Transverse colon (tissue), 4 donors: ENCODE results near the gene DMXL2. TPM values are rescaled to one million over a fixed set of nuclear protein-coding genes. Genes with fewer than 3 reads are reported as not detected.

Experiments
- DNase-seq: peaks from one replicate; pipeline ENCODE4 v3.0.0-alpha.2; 2019
- H3K27ac ChIP-seq, 4 donors: fragments of 200-600 bp; sonication (generic); 2 replicates each; pipeline ENCODE4 v1.5.1; 2016 to 2018; ENCODE audit warnings: inconsistent platforms in 4 of 4
- H3K27me3 ChIP-seq: fragments of 200-600 bp; sonication (generic); 2 replicates; pipeline ENCODE4 v1.5.1; 2017; ENCODE audit warnings: inconsistent platforms
- H3K36me3 ChIP-seq, 4 donors: fragments of 200-600 bp; sonication (generic); 2 replicates each; pipeline ENCODE4 v1.5.1; 2017 to 2019; ENCODE audit warnings: inconsistent platforms in 4 of 4
- H3K4me1 ChIP-seq, 4 donors: fragments of 200-600 bp; sonication (generic); 2 replicates each; pipeline ENCODE4 v1.5.1; 2017 to 2020; ENCODE audit warnings: inconsistent platforms in 4 of 4
- H3K4me3 ChIP-seq, 4 donors: fragments of 200-600 bp; sonication (generic); 1 replicate in 1 of 4; 2 replicates in 3 of 4; pipeline versions ENCODE4 v1.5.1 to v1.6.1; 2017 to 2019; ENCODE audit warnings: inconsistent platforms in 4 of 4
- H3K9me3 ChIP-seq, 2 donors: fragments of 200-600 bp; sonication (generic); 2 replicates each; pipeline ENCODE4 v1.5.1; 2017 to 2019; ENCODE audit warnings: inconsistent platforms in 2 of 2
- CTCF ChIP-seq, 5 experiments: fragments of 200-600 bp in 3 of 5; fragments of 450-650 bp in 2 of 5; sonication (generic) in 3 of 5; IDR thresholded peaks; 1 replicate in 2 of 5; 2 replicates in 3 of 5; pipeline ENCODE4 v1.5.1; 2016 to 2017; ENCODE audit warnings: antibody characterized with exemption in 5 of 5, inconsistent platforms in 3 of 5, mild to moderate bottlenecking in 2 of 5, moderate library complexity in 1 of 5
- EP300 ChIP-seq: sonication (generic); formaldehyde crosslinking; IDR thresholded peaks from one replicate; pipeline ENCODE4 v1.6.1; 2017; ENCODE audit warnings: antibody characterized with exemption, low read depth
- POLR2A ChIP-seq: fragments of 450-650 bp; IDR thresholded peaks from one replicate; pipeline ENCODE4 v1.6.1; 2016; ENCODE audit warnings: antibody characterized with exemption, mild to moderate bottlenecking, moderate library complexity
- POLR2AphosphoS5 ChIP-seq, 3 donors: sonication (generic); formaldehyde crosslinking; IDR thresholded peaks; one replicate each; pipeline ENCODE4 v1.6.1; 2016; ENCODE audit warnings: antibody characterized with exemption in 3 of 3
- WGBS, 2 donors: methylation state at CpG; one replicate each; pipeline ENCODE4 v1.1.5; 2018; ENCODE audit warnings: low coverage in 1 of 2; 5-methylcytosine and 5-hydroxymethylcytosine counted together
- in situ Hi-C, 4 donors: fragments of 200-750 bp; cut with MboI; loops; one replicate each; pipeline versions ENCODE4 v1.15.0 to v1.15.1; 2017; ENCODE audit warnings: low sequenced_read_pairs in 3 of 4, low pct_ligation_motif_present in 1 of 4, low pct_unique_long_range_greater_than_20kb in 1 of 4
- intact Hi-C: fragments of 100-400 bp; cut with DNase I; formaldehyde crosslinking; loops from one replicate; pipeline ENCODE4 v1.15.1; 2023; ENCODE audit warnings: low total_unique reads
- total RNA-seq, 4 donors: library from RNA; depleted of rRNA; stranded (reverse); fragments of >200 nt; gene quantifications; one replicate each; pipeline ENCODE4 v1.1.0, GENCODE V29; 2016

Gene DMXL2
- total RNA-seq, 4 donors from 2014 or later: 35.8 to 75.9 (median 56.0) TPM

GRCh38 chr15:51547656-51548055, 74.9 kb downstream of the DMXL2 start:
- intact Hi-C loops: no loop called here
- DNase-seq: no peak
- in situ Hi-C loops: no loop called here
- no peak overlapping the region for H3K27ac ChIP-seq
- no peak for TF ChIP-seq EP300
- TF ChIP-seq POLR2AphosphoS5 (IDR thresholded peaks at IDR 0.05): no peak
- no peak for TF ChIP-seq POLR2A
- TF ChIP-seq CTCF (IDR thresholded peaks at IDR 0.05): no peak
- WGBS, 2 donors: 81 to 97% methylated on average over 2 of the region's 2 CpGs
- H3K36me3 ChIP-seq: no peaks in the 10 kb centered on the region
- no peaks in the 10 kb centered on the region for H3K9me3 ChIP-seq
- H3K4me1 ChIP-seq: no peaks in the 10 kb centered on the region
- no peak overlapping the region for H3K4me3 ChIP-seq
- H3K27me3 ChIP-seq: no peaks in the 10 kb centered on the region

DNA sequence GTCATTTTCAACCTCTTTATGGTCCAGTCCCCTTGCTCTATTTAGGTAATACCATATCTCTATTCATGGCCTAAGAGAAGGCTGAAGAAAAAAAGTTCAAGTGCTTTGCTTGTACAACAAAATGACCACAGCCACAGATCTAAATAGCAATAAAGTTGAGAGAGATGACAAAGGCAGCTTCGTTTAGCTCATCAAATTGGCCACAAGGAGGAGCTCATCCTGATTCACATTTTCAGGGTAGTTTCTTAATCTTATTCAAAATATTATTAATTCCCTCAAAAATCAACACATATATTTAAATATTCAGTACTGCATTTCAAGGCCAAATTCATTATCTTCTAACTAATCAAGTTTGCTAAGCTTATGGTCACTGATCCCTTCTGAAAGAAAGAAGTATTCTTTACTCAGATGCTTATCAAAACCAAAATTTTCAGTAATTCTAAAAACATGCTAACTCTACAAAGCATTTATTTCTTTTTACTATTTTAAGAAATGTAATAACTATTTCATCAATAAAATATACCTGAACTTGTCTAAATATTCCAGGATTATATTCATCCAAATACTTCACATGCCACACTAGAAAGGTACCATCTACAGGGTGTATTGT, 85.5 kb downstream of the DMXL2 start:
- H3K27ac ChIP-seq: no peak overlapping the region
- no peak for DNase-seq
- H3K27me3 ChIP-seq: no peaks in the 10 kb centered on the region
- whole genome bisulfite sequencing, 2 donors: 7 to 11% methylated on average over 1 of the region's 1 CpG
- H3K9me3 ChIP-seq: no peaks in the 10 kb centered on the region
- peaks cover 0 to 2% (median under 1%) of the 10 kb centered on the region in 4 donors for H3K36me3 ChIP-seq
- in situ Hi-C loops (no loop called here), intact Hi-C loops (no loop called here)
- TF ChIP-seq CTCF (IDR thresholded peaks at IDR 0.05) (peak; percentile 41 to 53 (median 43)), POLR2AphosphoS5 (IDR thresholded peaks at IDR 0.05) (no peak)
- H3K4me1 ChIP-seq: no peaks in the 10 kb centered on the region
- H3K4me3 ChIP-seq: no peak overlapping the region

DNA sequence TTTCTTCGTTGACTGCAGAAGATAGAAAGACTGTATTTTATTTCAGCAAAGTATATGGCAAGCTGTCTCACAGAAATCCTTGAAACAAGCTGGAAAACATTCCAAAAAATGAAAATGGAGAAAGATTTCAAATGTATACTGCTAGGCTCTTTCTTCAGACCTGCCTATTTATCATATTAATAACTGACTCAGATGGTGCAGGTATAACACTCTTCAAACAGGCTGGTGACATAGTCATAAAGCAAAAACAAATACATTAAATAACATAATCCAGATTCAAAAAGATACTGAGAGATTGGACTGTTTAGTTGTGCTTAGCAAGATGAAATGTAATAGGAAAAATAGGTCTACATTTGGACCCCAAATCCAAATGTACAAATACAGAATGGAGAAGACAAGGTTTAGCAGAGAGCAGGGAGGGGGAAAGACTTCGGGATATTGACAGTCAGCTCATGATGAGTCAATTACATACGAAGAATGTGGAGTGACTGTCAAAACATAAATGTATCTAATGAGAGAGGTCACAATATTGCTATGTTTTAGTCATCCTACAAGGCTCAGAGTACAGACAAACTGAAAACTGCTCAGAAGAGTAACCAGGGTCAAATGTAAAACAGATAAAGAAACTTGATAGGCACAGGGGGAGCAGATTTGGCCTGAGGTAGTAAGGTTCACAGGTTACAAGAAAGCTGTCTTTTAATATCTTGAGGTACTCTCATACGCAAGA, 88.7 kb downstream of the DMXL2 start:
- no peak for DNase-seq
- in situ Hi-C loops (no loop called here), intact Hi-C loops (no loop called here)
- H3K4me1 ChIP-seq: no peaks in the 10 kb centered on the region
- H3K27ac ChIP-seq: no peak overlapping the region
- peaks cover 3 to 6% of the 10 kb centered on the region in 2 donors for H3K9me3 ChIP-seq
- 73 to 80% methylated on average over 4 of the region's 4 CpGs for WGBS, 2 donors
- peaks cover 0 to 20% (median 7%) of the 10 kb centered on the region in 4 donors for H3K36me3 ChIP-seq
- TF ChIP-seq CTCF (IDR thresholded peaks at IDR 0.05) (no peak), EP300 (no peak), POLR2A (no peak), POLR2AphosphoS5 (IDR thresholded peaks at IDR 0.05) (no peak)
- no peak overlapping the region for H3K4me3 ChIP-seq
- no peaks in the 10 kb centered on the region for H3K27me3 ChIP-seq

GRCh38 chr15:51526955-51527354, 95.6 kb downstream of the DMXL2 start:
- in situ Hi-C loops (no loop called here), intact Hi-C loops (no loop called here)
- 93% methylated on average over 5 of the region's 5 CpGs for WGBS, 2 donors

More at GRCh38 chr15:51526955-51527354, 95.6 kb downstream of the DMXL2 start:
- no peaks in the 10 kb centered on the region for H3K4me1 ChIP-seq
- no peak for DNase-seq
- no peak overlapping the region for H3K4me3 ChIP-seq
- H3K27me3 ChIP-seq: no peaks in the 10 kb centered on the region
- no peak overlapping the region for H3K27ac ChIP-seq
- peaks cover 3 to 6% of the 10 kb centered on the region in 2 donors for H3K9me3 ChIP-seq
- peaks cover 0 to 29% (median 6%) of the 10 kb centered on the region in 4 donors for H3K36me3 ChIP-seq
- TF ChIP-seq POLR2AphosphoS5 (IDR thresholded peaks at IDR 0.05) (no peak), EP300 (no peak), POLR2A (no peak), CTCF (IDR thresholded peaks at IDR 0.05) (no peak)
